ENCODE data around the gene SMYD3. TPM values are rescaled to one million over a fixed set of nuclear protein-coding genes. Genes with fewer than 3 reads are reported as not detected.

Gene SMYD3
- total RNA-seq, 1 experiment from 2014 or later = 29.6 TPM

GRCh38 chr1:246213947-246214346, 293.1 kb downstream of the SMYD3 start:
- Histone ChIP-seq H3F3A (ENCODE audit: insufficient read depth, low read depth) (no peaks in the 10 kb centered on the region), H3K9me2 (ENCODE audit: insufficient read depth) (no peaks in the 10 kb centered on the region), H4K20me1 (ENCODE audit: insufficient read depth) (no peaks in the 10 kb centered on the region), H3K79me2 (ENCODE audit: low read depth) (no peaks in the 10 kb centered on the region), H2AFZ (no peak overlapping the region), H3K4me1 (replicated peaks; ENCODE audit: insufficient read depth) (no peaks in the 10 kb centered on the region), H3K27ac (no peak overlapping the region), H3K4me2 (no peak overlapping the region), H3K27me3 (ENCODE audit: insufficient read depth, low read depth) (no peaks in the 10 kb centered on the region), H3K36me3 (ENCODE audit: low read depth) (no peaks in the 10 kb centered on the region), H3K9me3 (ENCODE audit: insufficient read depth, low read depth) (no peaks in the 10 kb centered on the region), H3K4me3 (no peak overlapping the region)
- intact Hi-C loops (cut with micrococcal nuclease; ENCODE audit: unreplicated experiment) = no loop called here
- DNase-seq = no peak
- BruUV-seq (replicated peaks) = no TSS peak
- ChIA-PET CTCF (interaction anchor here (0.6 kb wide), 1 partner anchor 95 kb away, joined by 8 read pairs; no protein-coding TSS in a partner anchor), POLR2A (ENCODE audit: unreplicated experiment) (no interaction called here)
- TF ChIP-seq CTCF (conservative IDR thresholded peaks at IDR 0.05) (no peak), EZH2 (IDR thresholded peaks at IDR 0.05; ENCODE audit: low read depth) (no peak)

- H3K9me3 ChIP-seq (ENCODE audit: insufficient read depth, low read depth) = no peaks in the 10 kb centered on the region
- H3K4me3 ChIP-seq = no peak overlapping the region
- no peaks in the 10 kb centered on the region for H3K27me3 ChIP-seq (ENCODE audit: insufficient read depth, low read depth)
- H3K79me2 ChIP-seq (ENCODE audit: low read depth) = no peaks in the 10 kb centered on the region
- no peak overlapping the region for H2AFZ ChIP-seq
- CTCF ChIA-PET = no interaction called here
- no peak for TF ChIP-seq EZH2 (IDR thresholded peaks at IDR 0.05; ENCODE audit: low read depth)
- TF ChIP-seq CTCF (conservative IDR thresholded peaks at IDR 0.05) = no peak
- no peak overlapping the region for H3K27ac ChIP-seq
- H3F3A ChIP-seq (ENCODE audit: insufficient read depth, low read depth) = no peaks in the 10 kb centered on the region
- POLR2A ChIA-PET (ENCODE audit: unreplicated experiment) = no interaction called here
- no peaks in the 10 kb centered on the region for H3K36me3 ChIP-seq (ENCODE audit: low read depth)
- no peaks in the 10 kb centered on the region for H4K20me1 ChIP-seq (ENCODE audit: insufficient read depth)
- H3K9me2 ChIP-seq (ENCODE audit: insufficient read depth) = no peaks in the 10 kb centered on the region
- intact Hi-C loops (cut with micrococcal nuclease; ENCODE audit: unreplicated experiment) = no loop called here
- no TSS peak for BruUV-seq (replicated peaks)
- no peak for DNase-seq
- H3K4me2 ChIP-seq = no peak overlapping the region
- H3K4me1 ChIP-seq (replicated peaks; ENCODE audit: insufficient read depth) = no peaks in the 10 kb centered on the region
Measured at GRCh38 chr1:246213502-246213901, 293.6 kb downstream of the SMYD3 start.

- Histone ChIP-seq H3K79me2 (ENCODE audit: low read depth) (no peaks in the 10 kb centered on the region), H3K4me3 (no peak overlapping the region), H3K36me3 (ENCODE audit: low read depth) (no peaks in the 10 kb centered on the region), H3K4me1 (replicated peaks; ENCODE audit: insufficient read depth) (no peaks in the 10 kb centered on the region), H3F3A (ENCODE audit: insufficient read depth, low read depth) (no peaks in the 10 kb centered on the region), H3K27me3 (ENCODE audit: insufficient read depth, low read depth) (no peaks in the 10 kb centered on the region), H2AFZ (no peak overlapping the region), H3K27ac (no peak overlapping the region), H4K20me1 (ENCODE audit: insufficient read depth) (no peaks in the 10 kb centered on the region), H3K4me2 (no peak overlapping the region), H3K9me3 (ENCODE audit: insufficient read depth, low read depth) (no peaks in the 10 kb centered on the region), H3K9me2 (ENCODE audit: insufficient read depth) (no peaks in the 10 kb centered on the region)
- no peak for DNase-seq
- intact Hi-C loops (cut with micrococcal nuclease; ENCODE audit: unreplicated experiment) = no loop called here
- ChIA-PET POLR2A (ENCODE audit: unreplicated experiment) (no interaction called here), CTCF (no interaction called here)
- no peak for TF ChIP-seq CTCF (conservative IDR thresholded peaks at IDR 0.05)
- no peak for TF ChIP-seq EZH2 (IDR thresholded peaks at IDR 0.05; ENCODE audit: low read depth)
- BruUV-seq (replicated peaks) = no TSS peak
Measured at GRCh38 chr1:246213036-246213435, 294.0 kb downstream of the SMYD3 start.
